ENCODE data around the gene BACE2.

- TF ChIP-seq EZH2 (IDR thresholded peaks at IDR 0.05; ENCODE audit: low read depth): no peak
- no peak for TF ChIP-seq CTCF (conservative IDR thresholded peaks at IDR 0.05)
Observed at GRCh38 chr21:41147096-41147978, 20.6 kb upstream of the BACE2 start.
